ENCODE data around the gene FARS2.

DNA sequence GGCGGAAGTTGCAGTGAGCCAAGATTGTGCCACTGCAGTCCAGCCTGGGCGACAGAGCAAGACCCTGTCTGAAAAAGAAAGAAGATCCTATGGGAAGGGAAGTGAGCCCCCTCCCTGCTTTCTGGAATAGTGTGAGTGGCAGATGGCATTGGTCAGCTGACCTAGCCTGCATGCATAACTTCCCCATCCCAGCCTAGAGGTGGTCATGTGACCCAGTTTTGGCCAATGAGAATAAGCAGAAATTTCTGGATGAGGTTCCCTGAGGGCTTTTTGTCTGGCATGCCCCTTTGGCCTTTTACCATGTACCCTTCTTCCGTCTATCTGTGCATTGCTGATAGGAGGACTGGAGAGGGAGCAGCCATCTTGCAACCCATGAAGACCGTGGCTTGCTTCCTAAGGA lies 476.1 kb downstream of the FARS2 start:
- TF ChIP-seq, protein P1, sequence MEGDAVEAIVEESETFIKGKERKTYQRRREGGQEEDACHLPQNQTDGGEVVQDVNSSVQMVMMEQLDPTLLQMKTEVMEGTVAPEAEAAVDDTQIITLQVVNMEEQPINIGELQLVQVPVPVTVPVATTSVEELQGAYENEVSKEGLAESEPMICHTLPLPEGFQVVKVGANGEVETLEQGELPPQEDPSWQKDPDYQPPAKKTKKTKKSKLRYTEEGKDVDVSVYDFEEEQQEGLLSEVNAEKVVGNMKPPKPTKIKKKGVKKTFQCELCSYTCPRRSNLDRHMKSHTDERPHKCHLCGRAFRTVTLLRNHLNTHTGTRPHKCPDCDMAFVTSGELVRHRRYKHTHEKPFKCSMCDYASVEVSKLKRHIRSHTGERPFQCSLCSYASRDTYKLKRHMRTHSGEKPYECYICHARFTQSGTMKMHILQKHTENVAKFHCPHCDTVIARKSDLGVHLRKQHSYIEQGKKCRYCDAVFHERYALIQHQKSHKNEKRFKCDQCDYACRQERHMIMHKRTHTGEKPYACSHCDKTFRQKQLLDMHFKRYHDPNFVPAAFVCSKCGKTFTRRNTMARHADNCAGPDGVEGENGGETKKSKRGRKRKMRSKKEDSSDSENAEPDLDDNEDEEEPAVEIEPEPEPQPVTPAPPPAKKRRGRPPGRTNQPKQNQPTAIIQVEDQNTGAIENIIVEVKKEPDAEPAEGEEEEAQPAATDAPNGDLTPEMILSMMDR (IDR thresholded peaks at IDR 0.05; ENCODE audit: borderline replicate concordance, extremely low read depth, low read length, poor library complexity, severe bottlenecking) = no peak
- TF ChIP-seq EZH2 (IDR thresholded peaks at IDR 0.05; ENCODE audit: borderline replicate concordance, low read depth, low read length, severe bottlenecking) = no peak
